PC-3 (cell line): ENCODE data around the gene MYLK. TPM values are rescaled to one million over a fixed set of nuclear protein-coding genes. Genes with fewer than 3 reads are reported as not detected.

Experiments
- ATAC-seq: fragments of 200-7000 bp; cut with Tn5 transposase; 2 replicates; pipeline ENCODE4 v1.9.1; 2020; ENCODE audit warnings: mild to moderate bottlenecking, moderate library complexity
- BruUV-seq: library from RNA; stranded (reverse); fragments of 400-500 nt; replicated peaks from 2 replicates; lab custom pipeline; 2021; lab: Mats Ljungman, UMichigan
- CTCF ChIA-PET: fragments of 300-600 bp; sonication (Branson Sonifier 250); formaldehyde crosslinking; loops from one replicate; lab custom pipeline; 2022; ENCODE audit warnings: antibody characterized with exemption; lab: Charles Lee
- POLR2A ChIA-PET: fragments of 300-600 bp; sonication (Branson Sonifier 250); formaldehyde crosslinking; loops from one replicate; lab custom pipeline; 2022; ENCODE audit warnings: antibody characterized with exemption; ENCODE audit not compliant: unreplicated experiment; lab: Charles Lee
- DNase-seq: peaks from one replicate; pipeline ENCODE4 v3.0.0-alpha.2; 2015
- H2AFZ ChIP-seq: fragments of 300-600 bp; sonication (generic); 2 replicates; pipeline ENCODE4 v1.6.0; 2016; ENCODE audit warnings: antibody characterized with exemption, low read length
- H3F3A ChIP-seq: fragments of 300-600 bp; sonication (generic); one replicate; pipeline ENCODE4 v1.6.0; 2017; ENCODE audit warnings: antibody characterized with exemption, low read length, control low read depth, mild to moderate bottlenecking; ENCODE audit not compliant: unreplicated experiment
- H3K27ac ChIP-seq: fragments of 300-600 bp; sonication (generic); 2 replicates; pipeline ENCODE4 v1.5.1; 2016; ENCODE audit warnings: mild to moderate bottlenecking, low read length
- H3K27me3 ChIP-seq: fragments of 300-600 bp; sonication (generic); 2 replicates; pipeline ENCODE4 v1.6.1; 2016; ENCODE audit warnings: low read length, mixed read lengths
- H3K36me3 ChIP-seq: fragments of 300-600 bp; sonication (generic); 2 replicates; pipeline ENCODE4 v1.6.1; 2016; ENCODE audit warnings: low read depth, mixed run types, low read length, mixed read lengths
- H3K4me1 ChIP-seq: fragments of 300-600 bp; sonication (generic); 2 replicates; pipeline ENCODE4 v1.5.1; 2016; ENCODE audit warnings: low read length; ENCODE audit not compliant: insufficient read depth
- H3K4me2 ChIP-seq: fragments of 300-600 bp; sonication (generic); 2 replicates; pipeline ENCODE4 v1.6.0; 2016; ENCODE audit warnings: low read length
- H3K4me3 ChIP-seq: fragments of 300-600 bp; sonication (generic); 2 replicates; pipeline ENCODE4 v1.5.1; 2016; ENCODE audit warnings: mild to moderate bottlenecking, low read length, mixed read lengths
- H3K79me2 ChIP-seq: fragments of 300-600 bp; sonication (generic); 2 replicates; pipeline ENCODE4 v1.6.1; 2017; ENCODE audit warnings: low read length, mixed read lengths
- H3K9ac ChIP-seq: fragments of 300-600 bp; sonication (generic); 2 replicates; pipeline ENCODE4 v1.6.0; 2016; ENCODE audit warnings: mild to moderate bottlenecking, low read length
- H3K9me2 ChIP-seq: fragments of 300-600 bp; sonication (generic); replicated peaks from 2 replicates; pipeline ENCODE4 v1.6.1; 2016; ENCODE audit warnings: mixed run types, low read length, mixed read lengths
- H3K9me3 ChIP-seq: fragments of 300-600 bp; sonication (generic); 2 replicates; pipeline ENCODE4 v1.6.1; 2016; ENCODE audit warnings: low read length, mixed read lengths
- H4K20me1 ChIP-seq: fragments of 300-600 bp; sonication (generic); 2 replicates; pipeline ENCODE4 v1.6.1; 2016; ENCODE audit warnings: low read length, mixed read lengths
- CTCF ChIP-seq: fragments of 300-600 bp; sonication (generic); conservative IDR thresholded peaks from 2 replicates; pipeline ENCODE4 v1.5.1; 2017; ENCODE audit warnings: antibody characterized with exemption, low read depth, mild to moderate bottlenecking, low read length
- EZH2 ChIP-seq: fragments of 300-600 bp; sonication (generic); IDR thresholded peaks from one replicate; pipeline ENCODE4 v1.6.1; 2017; ENCODE audit warnings: antibody characterized with exemption, mild to moderate bottlenecking, low read length; ENCODE audit not compliant: unreplicated experiment
- EZH2phosphoT487 ChIP-seq: fragments of 300-600 bp; sonication (generic); IDR thresholded peaks from 2 replicates; pipeline ENCODE4 v1.6.1; 2018; ENCODE audit warnings: mild to moderate bottlenecking, antibody characterized with exemption, low read length, borderline replicate concordance
- intact Hi-C: fragments of 100-400 bp; cut with micrococcal nuclease; formaldehyde crosslinking; loops from 2 replicates; pipeline ENCODE4 v1.9.0; 2023
- total RNA-seq: library from RNA; depleted of rRNA; stranded (reverse); fragments of >200 nt; gene quantifications from 2 replicates; pipeline ENCODE4 v1.2.3, GENCODE V29; 2014

Gene MYLK
- total RNA-seq, 1 experiment from 2014 or later, result 6.9 TPM

- ChIA-PET POLR2A (no interaction called here), CTCF (no interaction called here)
- Histone ChIP-seq H3F3A (no peaks in the 10 kb centered on the region), H4K20me1 (no peaks in the 10 kb centered on the region), H3K27ac (no peak overlapping the region), H3K79me2 (no peaks in the 10 kb centered on the region), H2AFZ (no peak overlapping the region), H3K36me3 (no peaks in the 10 kb centered on the region; the same call in 1 of the 2 replicates), H3K4me2 (no peak overlapping the region), H3K27me3 (no peaks in the 10 kb centered on the region), H3K4me3 (no peak overlapping the region), H3K9ac (no peak overlapping the region), H3K9me2 (no peaks in the 10 kb centered on the region), H3K4me1 (peaks cover 12% of the 10 kb centered on the region), H3K9me3 (peaks cover 4% of the 10 kb centered on the region)
- no peak for DNase-seq
- no peak for TF ChIP-seq EZH2
- no peak for TF ChIP-seq CTCF
- no peak for TF ChIP-seq EZH2phosphoT487
- no peak for ATAC-seq
- no TSS peak for BruUV-seq
- intact Hi-C loops, result no loop called here
These were observed 62.2 kb downstream of the MYLK start for GRCh38 chr3:123821920-123822319.

GRCh38 chr3:123819949-123820348 lies 64.2 kb downstream of the MYLK start:
- Histone ChIP-seq H3K79me2 (no peaks in the 10 kb centered on the region), H3K9ac (no peak overlapping the region), H3K36me3 (no peaks in the 10 kb centered on the region), H3K4me2 (no peak overlapping the region), H3K27me3 (no peaks in the 10 kb centered on the region), H3F3A (no peaks in the 10 kb centered on the region), H3K9me3 (no peaks in the 10 kb centered on the region; the same call in 1 of the 2 replicates), H3K9me2 (no peaks in the 10 kb centered on the region), H4K20me1 (no peaks in the 10 kb centered on the region), H3K4me1 (peaks cover 12% of the 10 kb centered on the region), H2AFZ (no peak overlapping the region), H3K4me3 (no peak overlapping the region), H3K27ac (no peak overlapping the region)
- ChIA-PET CTCF (no interaction called here), POLR2A (no interaction called here)
- TF ChIP-seq EZH2phosphoT487 (no peak), CTCF (no peak), EZH2 (no peak)
- intact Hi-C loops, result no loop called here
- ATAC-seq (no peak), DNase-seq (no peak)
- no TSS peak for BruUV-seq

GRCh38 chr3:123818921-123819429 lies 65.2 kb downstream of the MYLK start:
- H3K4me2 ChIP-seq, result peak overlapping the region; percentile 20; the same call in 1 of the 2 replicates
- no peak overlapping the region for H3K27ac ChIP-seq
- H4K20me1 ChIP-seq, result no peaks in the 10 kb centered on the region
- no peak overlapping the region for H3K9ac ChIP-seq
- H2AFZ ChIP-seq, result no peak overlapping the region
- no TSS peak for BruUV-seq
- peaks cover 12% of the 10 kb centered on the region for H3K4me1 ChIP-seq
- H3K79me2 ChIP-seq, result no peaks in the 10 kb centered on the region
- ATAC-seq, result peak; percentile 94
- H3K9me2 ChIP-seq, result no peaks in the 10 kb centered on the region
- ChIA-PET CTCF (interaction anchor here (0.5 to 1.3 kb wide), 2 partner anchors 73 to 95 kb away, joined by 3 to 4 read pairs; no protein-coding TSS in a partner anchor), POLR2A (interaction anchor here (0.6 kb wide), 2 partner anchors 123 to 142 kb away, joined by 3 to 4 read pairs; partner anchors contain the start of gene CCDC14)
- intact Hi-C loops, result no loop called here
- no peaks in the 10 kb centered on the region for H3K27me3 ChIP-seq
- H3K4me3 ChIP-seq, result no peak overlapping the region
- H3F3A ChIP-seq, result no peaks in the 10 kb centered on the region
- H3K36me3 ChIP-seq, result no peaks in the 10 kb centered on the region
- TF ChIP-seq CTCF, result no peak
- TF ChIP-seq EZH2, result no peak
- no peak for TF ChIP-seq EZH2phosphoT487
- no peaks in the 10 kb centered on the region; the same call in 1 of the 2 replicates for H3K9me3 ChIP-seq
- peak; percentile 87 for DNase-seq
